GM18868 (cell line): ENCODE measurements around the gene TMEM198.

Experiments used
- ATAC-seq: cut with Tn5 transposase; IDR thresholded peaks from one replicate; pipeline ENCODE4 v1.9.1; 2021; ENCODE audit warnings: mild to moderate bottlenecking, moderate library complexity; ENCODE audit not compliant: unreplicated experiment

The TMEM198 gene

DNA sequence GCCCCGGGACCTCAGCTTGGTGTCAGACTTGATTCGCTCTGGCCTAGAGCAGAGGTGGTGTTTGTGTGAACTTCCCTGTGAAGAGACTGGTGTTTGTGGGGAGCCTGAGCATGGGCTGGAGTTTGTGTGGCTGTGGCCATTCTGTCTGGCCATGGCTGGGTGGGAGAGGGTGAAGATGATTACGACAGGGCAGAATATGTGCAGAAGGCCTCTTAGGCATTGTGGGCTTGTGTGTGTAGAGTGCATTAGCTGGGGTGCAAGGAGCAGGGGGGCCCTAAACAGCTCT, 17.0 kb downstream of the TMEM198 start:
- no peak for ATAC-seq

DNA sequence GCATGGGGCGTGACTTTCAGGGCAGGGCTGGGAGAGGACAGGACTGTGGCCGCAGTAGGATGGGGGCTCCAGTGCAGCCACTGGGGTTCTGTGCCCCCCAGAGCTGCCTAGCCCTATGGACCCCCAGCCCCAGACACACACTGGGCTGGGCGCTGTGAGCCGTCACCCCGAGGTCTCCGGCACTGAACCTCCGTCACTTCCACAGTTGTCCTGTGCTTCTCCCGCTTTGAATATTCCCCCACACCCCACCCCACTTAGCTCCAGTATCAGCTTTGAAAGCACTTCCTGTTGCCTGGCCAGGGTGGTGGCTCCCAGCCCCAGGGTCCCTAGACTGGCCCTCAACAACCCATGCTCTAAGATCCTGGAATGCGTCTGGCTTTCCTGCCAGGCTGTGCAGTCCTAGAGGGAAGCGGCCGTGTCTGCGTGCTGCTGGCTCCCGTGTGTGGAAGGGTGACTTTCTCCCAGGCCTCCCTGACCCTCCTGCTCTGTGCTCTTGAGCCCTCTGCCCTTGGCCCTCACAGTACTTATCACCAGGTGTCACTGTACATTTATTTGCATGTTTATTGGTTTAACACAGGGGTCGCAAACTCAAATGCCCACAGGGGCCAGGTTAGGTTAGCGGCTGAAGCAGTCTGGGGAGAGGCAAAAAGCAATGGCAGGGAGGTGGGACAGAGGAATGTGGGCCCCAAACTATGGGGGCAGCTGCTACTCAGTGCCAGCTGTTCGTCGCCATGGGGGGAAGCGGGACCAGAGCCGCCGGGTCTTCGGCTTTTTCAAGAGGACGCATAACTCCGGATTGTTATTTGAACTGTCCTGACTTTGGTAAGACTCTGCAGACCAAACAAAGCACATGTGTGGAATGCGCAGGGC, 17.6 kb downstream of the TMEM198 start:
- ATAC-seq: no peak

DNA sequence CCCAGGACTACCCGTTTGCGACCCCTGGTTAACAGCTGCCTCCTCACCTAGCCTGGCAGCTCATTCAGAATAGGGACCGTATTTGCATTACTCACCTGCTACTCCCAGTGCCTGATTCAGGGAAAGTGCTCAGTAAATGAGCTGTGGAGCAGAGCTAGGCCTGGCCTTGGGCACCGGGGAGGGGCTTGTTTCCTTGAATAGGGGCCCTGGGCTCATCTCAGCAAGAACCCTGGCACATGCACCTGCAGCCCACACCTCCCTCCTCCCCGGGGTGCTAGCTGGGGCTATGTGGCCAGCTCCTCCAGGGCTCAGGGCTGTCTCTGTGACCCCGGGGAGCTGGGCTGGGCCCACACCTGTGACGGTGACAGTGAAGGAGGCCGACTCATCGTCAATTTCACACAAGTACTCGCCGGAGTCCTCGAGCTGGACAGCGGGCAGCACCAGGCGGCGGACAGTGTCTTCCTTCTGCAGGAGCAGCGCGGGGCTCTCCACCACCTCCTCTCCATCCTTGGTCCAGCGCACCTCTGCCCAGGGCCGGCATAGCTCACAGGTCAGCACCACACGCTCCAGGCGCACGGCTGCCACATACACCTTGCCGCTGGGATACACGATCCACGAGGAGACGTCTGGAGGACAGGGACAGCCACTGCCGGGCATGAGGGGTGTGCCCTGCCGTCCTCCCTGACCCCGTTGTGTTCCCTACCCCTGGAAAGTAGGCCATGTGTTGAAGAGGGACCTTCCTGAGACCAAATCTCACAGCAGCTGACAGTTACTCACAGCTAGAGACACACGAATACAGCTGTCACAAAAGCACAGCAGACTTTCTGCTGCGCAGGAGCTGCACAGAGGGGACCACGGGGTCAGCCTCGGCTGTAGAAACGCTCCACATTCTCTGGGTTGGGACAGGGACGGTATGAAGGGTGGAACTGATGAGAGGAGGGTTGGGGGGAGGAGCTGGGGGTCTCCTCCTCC, 18.5 kb downstream of the TMEM198 start:
- ATAC-seq: no peak

DNA sequence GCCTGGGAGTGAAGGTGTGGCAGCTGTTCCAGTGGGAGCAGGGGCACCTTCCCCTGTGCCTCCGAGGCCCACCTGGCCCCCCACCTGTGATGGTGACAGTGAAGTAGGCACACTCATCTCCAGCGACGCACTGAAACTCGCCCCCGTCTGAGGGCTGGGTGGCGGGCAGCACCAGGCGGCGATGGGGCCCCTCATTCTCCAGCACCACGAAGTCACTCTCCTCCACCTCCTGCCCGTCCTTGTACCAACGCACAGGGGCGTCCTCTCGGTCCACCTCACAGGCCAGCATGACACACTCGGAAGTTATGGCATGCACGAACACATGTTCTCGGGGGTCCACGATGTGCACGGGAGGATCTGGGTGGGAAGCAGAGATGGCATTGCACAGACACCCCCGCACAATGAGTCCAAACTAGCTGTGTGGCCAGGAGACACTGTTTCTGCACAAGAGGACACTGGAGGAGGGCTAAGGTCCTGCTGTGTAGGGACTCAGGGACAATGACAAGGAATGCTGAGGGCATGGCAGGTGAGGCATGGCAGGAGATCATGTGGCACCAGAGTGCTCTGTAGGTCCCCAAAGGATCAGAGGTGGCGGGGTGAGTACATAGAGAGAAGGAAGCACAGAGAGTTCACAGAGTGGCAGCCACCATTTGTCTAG, 19.6 kb downstream of the TMEM198 start:
- ATAC-seq: no peak

DNA sequence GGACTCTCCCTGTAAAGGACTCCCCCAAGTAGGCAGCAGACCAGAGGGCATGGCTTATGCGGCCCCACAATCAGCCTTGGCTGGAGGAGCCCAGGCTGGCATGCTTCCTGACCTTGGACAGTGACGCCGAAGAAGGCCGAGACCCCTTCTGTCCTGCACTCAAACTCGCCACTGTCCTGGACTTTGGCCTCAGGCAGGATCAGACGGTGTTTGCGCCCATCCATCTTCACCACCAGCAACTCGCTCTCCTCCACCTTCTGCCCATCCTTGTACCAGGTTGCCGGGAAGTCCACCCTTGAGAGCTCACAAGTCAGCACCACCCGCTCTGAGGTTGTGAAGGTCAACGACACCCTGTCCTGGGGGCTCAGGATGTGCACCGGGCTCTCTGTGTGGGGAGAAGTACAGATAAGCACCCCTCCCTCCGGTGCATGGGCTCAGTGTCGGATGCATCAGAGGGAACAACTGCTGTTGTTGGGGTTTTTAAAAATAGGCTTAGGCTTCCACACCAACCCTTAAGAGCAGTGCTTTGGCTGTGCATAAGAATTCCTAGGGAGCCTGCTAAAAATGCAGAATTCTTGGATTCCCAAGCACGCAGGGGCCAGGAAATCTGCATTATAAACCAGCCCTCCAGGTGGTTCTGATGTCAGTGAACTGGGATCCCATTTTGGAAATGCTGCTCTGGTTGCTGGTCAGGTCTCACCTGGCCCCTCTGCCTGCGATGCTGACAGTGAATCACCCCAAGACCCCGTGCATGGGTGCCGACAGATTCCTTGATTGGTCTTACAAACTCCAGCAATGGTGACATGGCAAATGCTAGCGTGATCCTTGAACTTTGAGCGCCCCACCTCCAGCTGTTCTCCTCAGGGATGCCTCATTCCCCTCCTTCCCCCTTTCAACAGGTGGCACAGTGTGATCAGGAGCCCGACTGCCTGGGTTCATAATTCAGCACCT, 21.6 kb downstream of the TMEM198 start:
- no peak for ATAC-seq

DNA sequence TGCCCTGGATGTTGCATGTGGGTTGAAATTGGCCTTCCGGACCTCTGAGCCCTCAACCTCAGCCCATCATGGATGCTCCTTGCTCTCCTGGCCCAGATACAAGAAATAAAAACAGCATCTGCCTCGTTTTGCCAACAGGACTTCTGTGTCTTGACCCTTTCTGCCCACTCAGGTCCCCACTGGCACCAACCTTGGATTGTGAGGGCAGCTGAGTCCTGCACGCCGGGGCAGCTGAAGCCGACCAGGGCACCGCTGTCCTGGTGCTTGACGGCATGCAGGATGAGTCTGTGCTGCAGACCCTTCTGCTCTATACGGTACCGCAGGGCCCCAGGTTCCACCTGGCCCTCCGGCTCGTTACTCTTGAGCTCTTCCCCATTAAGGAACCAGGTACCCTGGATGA, 22.8 kb downstream of the TMEM198 start:
- no peak for ATAC-seq

DNA sequence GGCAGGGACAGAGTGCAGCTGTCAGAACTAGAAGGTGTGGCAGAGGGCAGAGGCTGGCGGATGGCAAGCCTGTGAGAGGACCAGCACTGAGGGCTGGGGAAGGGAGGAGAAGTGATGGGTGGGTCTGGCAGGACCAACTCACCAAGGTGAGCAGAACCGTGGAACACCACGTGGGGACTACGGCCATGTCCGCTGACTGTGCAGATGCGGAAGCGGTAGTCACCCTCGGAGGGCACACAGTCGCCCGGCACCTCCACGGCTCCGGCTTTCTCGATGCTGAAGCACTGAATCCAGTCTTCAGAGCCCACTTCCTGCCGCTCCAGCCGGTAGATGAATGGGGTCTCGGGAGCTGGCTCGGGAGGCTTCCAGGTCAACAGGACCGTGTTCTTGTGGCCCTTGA, 23.3 kb downstream of the TMEM198 start:
- no peak for ATAC-seq

DNA sequence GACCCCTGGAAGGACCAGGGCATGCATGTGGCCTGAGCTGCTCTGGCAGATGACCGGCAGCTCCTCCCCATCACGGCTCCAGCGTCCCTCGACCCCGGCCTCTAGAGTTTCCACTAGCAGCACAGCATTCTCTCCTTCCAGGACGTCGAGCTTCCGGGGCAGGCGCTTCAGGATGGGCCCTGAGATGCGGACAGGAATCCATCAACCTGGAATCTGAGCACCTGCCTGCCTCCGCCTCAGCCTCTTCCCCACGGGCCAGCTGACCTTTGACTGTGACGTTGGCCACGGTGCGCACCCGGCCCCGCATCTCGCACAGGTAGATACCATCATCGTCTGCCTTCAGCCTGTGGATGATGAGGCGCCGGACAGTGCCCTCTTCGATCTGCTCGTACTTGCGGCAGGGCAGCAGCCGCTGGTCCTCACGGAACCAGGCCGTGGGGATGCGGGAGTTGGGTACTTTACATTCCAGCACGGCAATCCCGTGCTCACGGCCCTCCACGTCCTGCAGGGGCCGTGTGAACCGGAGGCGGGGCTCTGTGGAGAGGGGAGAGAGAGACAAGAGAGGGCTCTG, 24.0 kb downstream of the TMEM198 start:
- ATAC-seq: no peak

DNA sequence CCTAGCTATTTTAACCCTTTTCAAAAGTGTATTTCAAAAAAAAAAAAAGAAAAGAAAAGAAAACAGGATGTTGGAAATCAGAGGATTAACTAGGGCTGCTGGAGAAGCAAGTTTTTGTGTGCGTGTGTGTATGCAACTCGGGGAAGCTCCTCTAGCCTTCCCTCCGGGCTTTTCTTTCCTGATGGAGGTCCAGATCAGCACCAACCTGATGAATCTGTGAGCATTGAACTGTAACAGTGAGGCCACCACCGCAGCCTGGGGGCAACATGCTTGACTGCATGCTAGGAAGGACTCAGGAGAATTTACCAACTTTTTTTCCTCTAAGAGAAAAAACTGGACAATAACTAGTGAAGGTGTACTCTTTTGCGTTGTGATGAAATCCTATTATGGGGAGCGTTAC, 25.2 kb downstream of the TMEM198 start:
- ATAC-seq: no peak

DNA sequence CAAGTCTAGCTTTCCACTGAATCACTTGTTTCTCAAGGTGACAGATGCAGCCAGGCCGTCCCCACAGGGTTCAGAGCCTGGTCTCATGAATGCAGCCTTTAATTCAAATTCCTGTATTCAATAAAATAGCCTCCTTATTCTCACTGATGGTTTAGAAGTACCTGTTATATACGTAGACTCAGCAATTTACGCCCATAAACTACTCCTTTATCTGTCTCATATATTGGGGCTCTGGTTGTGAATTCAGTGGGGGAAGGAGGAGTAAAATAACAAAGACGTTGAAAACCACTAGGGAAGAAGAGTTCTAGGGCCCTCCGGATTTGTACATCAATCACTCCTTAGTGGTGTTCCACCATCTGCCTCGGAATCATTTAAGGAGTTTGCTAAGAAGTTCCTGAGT, 25.8 kb downstream of the TMEM198 start:
- ATAC-seq: no peak

DNA sequence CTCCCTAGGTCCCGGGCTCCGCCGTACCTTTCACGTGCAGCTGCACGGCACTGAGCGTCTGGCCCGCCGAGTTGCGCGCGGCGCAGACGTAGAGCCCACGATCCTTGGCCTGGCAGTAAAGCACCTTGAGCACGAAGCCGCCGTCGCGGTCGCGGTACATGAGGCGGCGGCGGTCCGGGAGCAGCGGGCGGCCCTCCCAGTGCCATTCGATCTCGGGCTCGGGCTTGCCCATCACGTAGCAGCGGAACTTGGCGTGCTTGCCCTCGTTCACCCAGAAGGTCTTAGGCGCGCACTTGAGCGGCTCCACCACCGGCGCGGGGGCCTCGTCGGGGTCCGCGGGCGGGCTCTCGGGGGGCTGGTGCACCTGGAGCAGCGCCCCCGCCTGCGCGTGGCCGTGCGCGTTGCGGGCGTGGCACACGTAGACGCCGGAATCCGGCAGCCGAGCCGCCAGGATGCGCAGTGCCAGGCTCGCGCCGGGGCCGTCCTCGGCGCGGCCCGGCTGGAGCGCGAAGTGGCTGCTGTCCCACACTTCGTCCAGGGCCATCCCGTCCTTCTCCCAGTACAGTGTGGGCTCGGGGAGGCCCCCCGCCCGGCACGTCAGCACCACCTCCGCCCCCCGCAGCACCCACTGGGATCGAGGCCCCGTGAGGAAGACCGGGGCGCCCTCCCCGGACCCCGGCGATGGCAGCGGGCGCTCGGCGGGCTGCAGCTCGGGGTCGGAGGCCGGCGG, 26.5 kb downstream of the TMEM198 start:
- no peak for ATAC-seq

DNA sequence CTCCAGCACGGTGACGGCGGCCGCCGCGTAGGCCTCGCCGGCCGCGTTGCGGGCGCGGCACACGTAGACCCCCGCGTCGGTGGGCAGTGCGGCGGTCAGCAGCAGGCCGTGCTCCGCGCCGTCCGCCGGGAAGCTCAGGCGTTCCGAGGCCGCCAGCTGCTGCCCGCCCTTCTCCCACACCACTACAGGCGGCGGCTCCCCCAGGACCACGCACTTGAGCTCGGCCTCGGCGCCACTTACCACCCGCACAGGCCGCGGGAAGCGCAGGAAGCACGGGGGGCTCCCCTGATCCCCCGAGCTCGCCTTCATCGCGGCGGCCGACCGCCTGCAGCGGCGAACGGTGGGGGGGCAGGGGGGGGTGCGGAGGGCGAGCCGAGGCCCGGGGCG, 27.1 kb downstream of the TMEM198 start:
- ATAC-seq: no peak

DNA sequence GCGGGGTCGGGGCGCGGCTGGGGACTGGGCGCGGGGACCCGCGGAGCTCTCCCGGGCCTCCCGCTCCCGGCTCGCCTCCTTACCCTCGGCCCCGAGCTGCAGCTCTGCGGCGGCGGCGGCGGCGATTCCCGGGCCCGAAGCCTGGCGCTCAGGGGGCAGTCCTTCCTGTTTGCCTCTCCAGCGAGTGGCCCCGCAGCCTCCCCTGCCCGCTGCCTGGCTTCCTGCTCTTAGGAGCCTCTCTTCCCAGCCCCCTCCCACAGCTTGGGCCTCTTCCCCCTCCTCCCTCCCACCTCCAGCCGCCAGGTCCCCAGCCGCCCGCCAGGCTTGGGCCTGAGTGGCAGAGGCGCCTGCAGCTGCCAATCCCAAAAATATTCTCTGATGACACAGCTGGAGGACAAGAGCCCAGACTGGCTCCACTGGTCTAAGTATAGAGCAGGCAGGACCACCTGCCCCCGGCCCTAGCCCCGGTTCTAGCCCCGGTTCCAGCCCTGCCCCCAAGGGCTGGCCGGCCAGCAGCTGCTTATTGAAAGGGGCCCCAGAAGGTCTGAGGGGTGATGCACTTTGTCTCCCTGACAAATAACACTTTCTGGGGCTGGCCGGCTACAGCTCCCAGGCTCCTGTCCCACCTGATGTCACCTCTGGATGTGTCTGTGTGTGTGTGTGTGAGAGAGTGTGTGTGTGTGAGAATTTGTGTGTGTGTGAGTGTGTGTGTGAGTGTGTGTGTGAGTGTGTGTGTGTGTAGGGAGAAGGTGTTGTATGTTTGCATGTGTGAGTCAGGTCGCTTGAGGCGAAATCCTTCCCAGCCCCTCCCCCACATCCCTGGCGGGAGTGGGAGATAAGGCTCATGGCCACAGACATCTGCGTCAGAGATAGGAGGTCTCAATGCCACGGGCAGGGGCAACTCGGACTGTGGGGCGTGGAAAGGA, 27.7 kb downstream of the TMEM198 start, which contains the start of gene OBSL1:
TSS of gene OBSL1 (minus strand) at position 229 of the 926 bp plus-strand sequence. CDS start 307 bp downstream, outside the sequence.
- no peak for ATAC-seq

DNA sequence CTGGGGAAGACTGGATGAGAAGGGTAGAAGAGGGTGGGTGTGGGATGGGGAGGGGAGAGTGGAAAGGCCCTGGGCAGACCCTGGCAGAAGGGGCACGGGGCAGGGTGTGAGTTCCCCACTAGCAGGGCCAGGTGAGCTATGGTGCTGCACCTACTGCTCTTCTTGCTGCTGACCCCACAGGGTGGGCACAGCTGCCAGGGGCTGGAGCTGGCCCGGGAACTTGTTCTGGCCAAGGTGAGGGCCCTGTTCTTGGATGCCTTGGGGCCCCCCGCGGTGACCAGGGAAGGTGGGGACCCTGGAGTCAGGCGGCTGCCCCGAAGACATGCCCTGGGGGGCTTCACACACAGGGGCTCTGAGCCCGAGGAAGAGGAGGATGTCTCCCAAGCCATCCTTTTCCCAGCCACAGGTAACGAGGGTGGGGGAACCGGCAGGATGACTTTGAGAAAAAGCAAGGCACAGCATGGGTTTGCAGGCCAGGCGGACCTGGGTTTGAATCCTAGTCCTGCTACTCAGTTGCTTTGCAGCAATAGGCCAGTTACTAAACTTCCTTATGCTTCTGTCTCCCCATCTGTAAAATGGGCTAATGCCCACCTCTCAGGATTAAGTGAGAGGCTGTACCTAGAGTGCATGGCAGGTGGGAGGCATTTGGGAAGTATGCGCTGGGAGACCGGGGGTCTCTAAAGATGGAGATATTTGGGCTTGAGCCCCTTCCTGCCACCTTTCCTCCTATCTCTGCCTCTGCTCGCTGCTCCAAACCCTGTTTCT, 28.6 kb downstream of the TMEM198 start, which contains the start of gene INHA:
TSS of gene INHA (plus strand) at position 74 of the 765 bp plus-strand sequence. CDS start at position 139, 65 bp downstream.
- ATAC-seq: no peak

DNA sequence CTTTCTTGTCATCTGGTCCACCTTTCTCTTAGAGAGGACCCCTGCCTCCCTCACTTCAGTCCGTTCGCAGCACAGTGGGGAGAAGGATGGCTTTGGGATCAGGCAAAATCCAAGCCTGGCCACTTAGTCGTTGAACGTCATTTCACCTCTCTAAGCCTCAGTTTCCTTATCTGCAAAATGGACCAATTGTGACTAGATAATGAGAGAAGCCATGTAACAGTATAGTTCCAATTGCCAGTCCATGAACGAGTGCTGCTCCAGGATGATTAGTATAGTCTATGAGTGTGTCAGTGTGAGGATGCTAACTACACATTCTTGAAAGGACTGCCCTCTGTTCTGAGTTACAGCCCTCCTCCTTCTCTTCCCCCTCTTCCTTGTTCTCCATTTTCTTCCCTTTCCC, 29.3 kb downstream of the TMEM198 start:
- no peak for ATAC-seq

DNA sequence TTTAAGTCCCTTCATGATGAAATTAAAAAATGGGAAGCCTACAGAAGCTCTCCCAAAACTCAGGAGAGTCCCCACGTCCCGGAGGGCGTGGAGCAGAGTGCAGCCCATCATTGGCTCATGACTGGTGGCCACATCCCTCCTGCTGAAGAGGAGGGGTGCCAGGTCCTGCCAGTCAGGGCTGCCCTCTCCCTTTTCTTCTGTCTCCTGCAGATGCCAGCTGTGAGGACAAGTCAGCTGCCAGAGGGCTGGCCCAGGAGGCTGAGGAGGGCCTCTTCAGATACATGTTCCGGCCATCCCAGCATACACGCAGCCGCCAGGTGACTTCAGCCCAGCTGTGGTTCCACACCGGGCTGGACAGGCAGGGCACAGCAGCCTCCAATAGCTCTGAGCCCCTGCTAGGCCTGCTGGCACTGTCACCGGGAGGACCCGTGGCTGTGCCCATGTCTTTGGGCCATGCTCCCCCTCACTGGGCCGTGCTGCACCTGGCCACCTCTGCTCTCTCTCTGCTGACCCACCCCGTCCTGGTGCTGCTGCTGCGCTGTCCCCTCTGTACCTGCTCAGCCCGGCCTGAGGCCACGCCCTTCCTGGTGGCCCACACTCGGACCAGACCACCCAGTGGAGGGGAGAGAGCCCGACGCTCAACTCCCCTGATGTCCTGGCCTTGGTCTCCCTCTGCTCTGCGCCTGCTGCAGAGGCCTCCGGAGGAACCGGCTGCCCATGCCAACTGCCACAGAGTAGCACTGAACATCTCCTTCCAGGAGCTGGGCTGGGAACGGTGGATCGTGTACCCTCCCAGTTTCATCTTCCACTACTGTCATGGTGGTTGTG, 30.9 kb downstream of the TMEM198 start:
- no peak for ATAC-seq
